Kidney (tissue), 14 donors: ENCODE measurements around the gene SLC31A1. TPM values are rescaled to one million over a fixed set of nuclear protein-coding genes. Genes with fewer than 3 reads are reported as not detected.
A peak's percentile ranks its signal among the peaks of the same experiment; 100 is the strongest.

Source experiments
- DNase-seq, 5 donors: peaks; one replicate each; pipeline ENCODE4 v3.0.0-alpha.2; 2013 to 2020
- FAIRE-seq: peaks from 2 replicates; lab custom pipeline; 2012; peaks lifted over from hg19 to GRCh38; lab: Jason Lieb, UNC
- H3K27ac ChIP-seq, 2 donors: one replicate each; pipeline ENCODE4 v1.7.0; 2013; ENCODE audit warnings: low read depth in 2 of 2, low read length in 2 of 2, inconsistent platforms in 1 of 2
- H3K27me3 ChIP-seq: one replicate; pipeline ENCODE4 v1.7.1; 2013; ENCODE audit warnings: low read length, inconsistent platforms; ENCODE audit not compliant: control insufficient read depth, insufficient read depth
- H3K36me3 ChIP-seq, 3 donors: one replicate each; pipeline versions ENCODE4 v1.7.0 to v1.7.1; 2013; ENCODE audit warnings: low read length in 3 of 3, control low read depth in 1 of 3, inconsistent platforms in 1 of 3; ENCODE audit not compliant: insufficient read depth in 3 of 3, control insufficient read depth in 2 of 3
- H3K4me1 ChIP-seq, 3 donors: one replicate each; pipeline versions ENCODE4 v1.7.0 to v1.7.1; 2013; ENCODE audit warnings: low read length in 3 of 3, inconsistent platforms in 1 of 3, low read depth in 1 of 3; ENCODE audit not compliant: control insufficient read depth in 2 of 3, insufficient read depth in 2 of 3
- H3K4me3 ChIP-seq, 3 donors: one replicate each; pipeline versions ENCODE4 v1.7.0 to v1.8.1; 2013; ENCODE audit warnings: low read length in 3 of 3, control low read depth in 1 of 3, inconsistent platforms in 1 of 3
- H3K9ac ChIP-seq, 3 donors: one replicate each; pipeline versions ENCODE4 v1.7.0 to v1.7.1; 2013; ENCODE audit warnings: low read length in 3 of 3, control low read depth in 1 of 3, inconsistent platforms in 1 of 3
- H3K9me3 ChIP-seq, 3 donors: one replicate each; pipeline versions ENCODE4 v1.7.0 to v1.7.1; 2013; ENCODE audit warnings: low read length in 3 of 3, control low read depth in 1 of 3, inconsistent platforms in 1 of 3; ENCODE audit not compliant: control insufficient read depth in 2 of 3, insufficient read depth in 1 of 3
- CTCF ChIP-seq: IDR thresholded peaks from 3 replicates; pipeline ENCODE4 v1.5.1; 2012; ENCODE audit warnings: mild to moderate bottlenecking, moderate library complexity, borderline replicate concordance; ENCODE audit not compliant: insufficient read depth; ENCODE audit errors: extremely low read depth
- intact Hi-C: fragments of 100-400 bp; cut with DNase I; formaldehyde crosslinking; loops from one replicate; pipeline ENCODE4 v1.11.1; 2022
- polyA plus RNA-seq: library from polyadenylated mRNA; stranded (reverse); fragments of 350-450 nt; fragmentation: Illumina TruSeq; extraction: RNeasy Lipid Tissue Mini Kit (QIAGEN cat#74804); gene quantifications from one replicate; pipeline ENCODE4 v1.2.3, GENCODE V29; 2014; ENCODE audit warnings: low read depth, low replicate concordance; ENCODE audit not compliant: insufficient read depth
- total RNA-seq: library from RNA; stranded (reverse); fragmentation: NEBNext Ultra II Directional; extraction: Animal tissue kit (Norgen Biotek cat#: 25700); gene quantifications from one replicate; pipeline ENCODE4 v1.2.1, GENCODE V29; 2021
- donor health status: control.
- donor health status: control.
- donor health status: control.
- donor health status: control.
- donor health status: control.
- donor health status: DM: yes; HTN: yes; CAD: no.
- donor health status: Normal renal cell carcinoma (clear cell type).

SLC31A1 gene
- total and polyA plus RNA-seq, 2 donors from 2014 or later, result 19.5 to 20.1 TPM

DNA sequence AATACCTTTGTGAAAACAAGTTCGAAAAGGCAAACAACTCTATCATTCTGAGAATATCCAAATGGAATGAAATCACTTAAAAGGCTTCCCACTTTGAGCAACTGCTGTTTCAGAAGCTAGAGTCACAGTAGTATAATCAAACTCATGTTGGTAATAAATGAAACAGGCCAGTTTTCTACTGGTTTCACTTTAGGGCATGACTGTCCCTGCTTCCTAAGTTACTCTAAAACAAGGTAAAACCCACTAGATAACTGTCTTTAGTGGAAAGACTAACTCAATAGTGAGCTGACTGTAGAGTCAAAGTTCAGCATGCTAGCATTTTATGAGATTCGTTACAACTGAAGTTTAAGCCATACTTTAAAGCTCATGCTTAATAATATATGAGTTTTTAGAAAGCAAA lies 48.0 kb downstream of the SLC31A1 start:
- TF ChIP-seq CTCF, result no peak
- H3K36me3 ChIP-seq, result peaks cover 8 to 27% (median 27%) of the 10 kb centered on the region in 3 donors
- FAIRE-seq, result no peak
- no peak overlapping the region for H3K9ac ChIP-seq
- H3K27me3 ChIP-seq, result no peaks in the 10 kb centered on the region
- DNase-seq, result no peak
- H3K9me3 ChIP-seq, result no peaks in the 10 kb centered on the region
- no peak overlapping the region for H3K27ac ChIP-seq
- no peak overlapping the region for H3K4me3 ChIP-seq
- H3K4me1 ChIP-seq, result peaks cover 0 to 3% (median 2%) of the 10 kb centered on the region in 3 donors
- intact Hi-C loops, result no loop called here

DNA sequence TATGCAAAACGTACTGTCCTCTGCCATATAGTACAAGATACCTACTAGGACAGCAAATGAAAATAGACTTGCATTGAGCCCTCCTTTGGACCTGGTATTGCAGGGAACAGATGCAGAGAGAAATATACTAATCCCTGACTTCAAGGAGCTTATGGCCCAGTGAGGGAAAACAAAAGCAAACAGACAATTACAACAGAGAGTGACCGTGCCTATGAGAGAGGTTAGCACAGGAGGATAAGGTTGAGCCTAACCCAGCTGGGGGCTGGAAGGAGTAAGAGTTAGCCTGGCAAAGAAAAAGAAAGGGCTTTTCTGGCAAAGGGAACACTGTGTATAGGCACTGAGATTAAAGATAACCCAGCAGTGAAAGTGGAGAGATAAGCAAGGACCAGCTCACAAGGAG lies 48.5 kb downstream of the SLC31A1 start:
- no peak for FAIRE-seq
- no peak for DNase-seq
- H3K36me3 ChIP-seq, result peaks cover 8 to 27% (median 27%) of the 10 kb centered on the region in 3 donors

GRCh38 chr9:113274474-113275156 lies 53.3 kb downstream of the SLC31A1 start:
- intact Hi-C loops, result no loop called here
- peak; percentile 64 for TF ChIP-seq CTCF
- no peaks in the 10 kb centered on the region for H3K27me3 ChIP-seq
- H3K9me3 ChIP-seq, result no peaks in the 10 kb centered on the region
- FAIRE-seq (no peak), DNase-seq (peak in 3 of 5 donors; percentile 32 to 87 (median 85))
- peaks cover 0 to 3% (median 2%) of the 10 kb centered on the region in 3 donors for H3K4me1 ChIP-seq
- peak overlapping the region; percentile 58 to 94 (median 72) for H3K9ac ChIP-seq
- H3K36me3 ChIP-seq, result peaks cover 6 to 34% (median 22%) of the 10 kb centered on the region in 3 donors
- H3K4me3 ChIP-seq, result peak overlapping the region; percentile 70 to 89 (median 88)
- peak overlapping the region; percentile 82 to 84 for H3K27ac ChIP-seq

More for the DNA sequence above, 48.5 kb downstream of the SLC31A1 start:
- Histone ChIP-seq H3K27ac (no peak overlapping the region), H3K9ac (no peak overlapping the region), H3K4me1 (peaks cover 0 to 3% (median 2%) of the 10 kb centered on the region in 3 donors), H3K9me3 (no peaks in the 10 kb centered on the region), H3K27me3 (no peaks in the 10 kb centered on the region), H3K4me3 (no peak overlapping the region)
- intact Hi-C loops, result no loop called here
- no peak for TF ChIP-seq CTCF
